MCF 10A (cell line): ENCODE results near the gene HSD17B11. TPM values are rescaled to one million over a fixed set of nuclear protein-coding genes. Genes with fewer than 3 reads are reported as not detected.
"Not testable (repeated sequence)": the region's sequence is repeated elsewhere in the genome, so short reads cannot be mapped to it uniquely, and the experiment has no call there.

ENCODE experiments used
- BruUV-seq: library from RNA; stranded (reverse); fragments of 400-500 nt; replicated peaks from 2 replicates; lab custom pipeline; 2021; lab: Mats Ljungman, UMichigan
- CTCF ChIA-PET: fragments of 300-600 bp; sonication (Branson Sonifier 250); formaldehyde crosslinking; extraction: SDS; loops from one replicate; lab custom pipeline; 2021; ENCODE audit warnings: antibody characterized with exemption, inconsistent platforms; lab: Yijun Ruan, JAX
- POLR2A ChIA-PET: fragments of 300-600, 350-650 bp; sonication (Branson Sonifier 250); formaldehyde crosslinking; extraction: SDS; loops from one replicate; lab custom pipeline; 2020; ENCODE audit warnings: antibody characterized with exemption, inconsistent platforms; lab: Yijun Ruan, JAX
- DNase-seq: peaks from one replicate; pipeline ENCODE4 v3.0.0-alpha.2; 2018; ENCODE audit not compliant: unreplicated experiment
- H3K27ac Mint-ChIP-seq: one replicate; pipeline ENCODE4 v1.8.0; 2022; ENCODE audit warnings: mild to moderate bottlenecking, low read depth, mixed read lengths; ENCODE audit not compliant: unreplicated experiment
- H3K27me3 Mint-ChIP-seq: one replicate; pipeline ENCODE4 v1.8.0; 2022; ENCODE audit warnings: mixed read lengths; ENCODE audit not compliant: insufficient read depth, unreplicated experiment
- H3K36me3 Mint-ChIP-seq: one replicate; pipeline ENCODE4 v1.8.0; 2022; ENCODE audit warnings: mild to moderate bottlenecking, moderate library complexity, mixed read lengths; ENCODE audit not compliant: insufficient read depth, unreplicated experiment
- H3K4me1 Mint-ChIP-seq: one replicate; pipeline ENCODE4 v1.8.0; 2022; ENCODE audit warnings: mixed read lengths; ENCODE audit not compliant: insufficient read depth, unreplicated experiment
- H3K4me3 Mint-ChIP-seq: one replicate; pipeline ENCODE4 v1.8.0; 2022; ENCODE audit warnings: mild to moderate bottlenecking, moderate library complexity, mixed read lengths; ENCODE audit not compliant: unreplicated experiment
- H3K9me3 Mint-ChIP-seq: one replicate; pipeline ENCODE4 v1.8.0; 2022; ENCODE audit warnings: mixed read lengths; ENCODE audit not compliant: unreplicated experiment
- intact Hi-C: fragments of 100-400 bp; cut with micrococcal nuclease; formaldehyde crosslinking; loops from 2 replicates; pipeline ENCODE4 v1.14.1; 2022
- total RNA-seq: library from RNA; stranded (reverse); gene quantifications from 2 replicates; pipeline ENCODE4 v1.2.3, GENCODE V29; 2022
- TF ChIP-seq, protein P1 (sequence below): fragments of 200-600 bp; IDR thresholded peaks from one replicate; pipeline ENCODE4 v1.8.0; 2022; ENCODE audit warnings: antibody characterized with exemption, mild to moderate bottlenecking; ENCODE audit not compliant: unreplicated experiment

The HSD17B11 gene
- total RNA-seq, 1 experiment from 2014 or later = 4.3 TPM

DNA sequence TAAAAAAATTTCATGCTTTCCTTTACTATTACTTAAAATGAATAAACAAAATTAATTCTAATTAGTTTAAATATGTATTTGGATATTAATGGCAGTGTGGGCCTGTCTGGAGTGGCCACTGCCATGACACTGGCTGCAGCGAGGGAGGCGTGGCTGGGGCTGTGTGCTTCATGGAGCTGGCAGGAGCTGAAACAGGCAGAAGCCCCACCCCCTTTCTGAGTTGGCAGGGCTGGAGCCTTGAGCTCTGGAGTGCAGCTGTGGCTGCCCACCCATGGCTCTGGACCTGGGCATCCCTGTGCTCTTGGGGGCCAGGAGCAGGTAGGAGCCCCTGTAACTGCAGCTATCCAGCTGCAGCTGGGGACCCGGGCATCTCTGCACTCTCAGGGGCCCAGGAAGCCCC is 8.2 kb upstream of the HSD17B11 start:
- no peaks in the 10 kb centered on the region for H3K27me3 Mint-ChIP-seq
- peaks cover 13% of the 10 kb centered on the region for H3K4me1 Mint-ChIP-seq
- ChIA-PET CTCF (interaction anchor here (1.7 kb wide), 1 partner anchor 8 kb away, joined by 11 read pairs; the partner anchor contains the start of gene HSD17B11), POLR2A (interaction anchor here (0.6 to 2.3 kb wide), 3 partner anchors 8 to 260 kb away, joined by 3 to 9 read pairs (median 6); partner anchors contain the start of genes HSD17B11 and NUDT9)
- H3K9me3 Mint-ChIP-seq = no peaks in the 10 kb centered on the region
- TF ChIP-seq, protein P1, sequence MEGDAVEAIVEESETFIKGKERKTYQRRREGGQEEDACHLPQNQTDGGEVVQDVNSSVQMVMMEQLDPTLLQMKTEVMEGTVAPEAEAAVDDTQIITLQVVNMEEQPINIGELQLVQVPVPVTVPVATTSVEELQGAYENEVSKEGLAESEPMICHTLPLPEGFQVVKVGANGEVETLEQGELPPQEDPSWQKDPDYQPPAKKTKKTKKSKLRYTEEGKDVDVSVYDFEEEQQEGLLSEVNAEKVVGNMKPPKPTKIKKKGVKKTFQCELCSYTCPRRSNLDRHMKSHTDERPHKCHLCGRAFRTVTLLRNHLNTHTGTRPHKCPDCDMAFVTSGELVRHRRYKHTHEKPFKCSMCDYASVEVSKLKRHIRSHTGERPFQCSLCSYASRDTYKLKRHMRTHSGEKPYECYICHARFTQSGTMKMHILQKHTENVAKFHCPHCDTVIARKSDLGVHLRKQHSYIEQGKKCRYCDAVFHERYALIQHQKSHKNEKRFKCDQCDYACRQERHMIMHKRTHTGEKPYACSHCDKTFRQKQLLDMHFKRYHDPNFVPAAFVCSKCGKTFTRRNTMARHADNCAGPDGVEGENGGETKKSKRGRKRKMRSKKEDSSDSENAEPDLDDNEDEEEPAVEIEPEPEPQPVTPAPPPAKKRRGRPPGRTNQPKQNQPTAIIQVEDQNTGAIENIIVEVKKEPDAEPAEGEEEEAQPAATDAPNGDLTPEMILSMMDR = no peak
- H3K36me3 Mint-ChIP-seq = peaks cover 5% of the 10 kb centered on the region
- DNase-seq = no peak
- no peak overlapping the region for H3K27ac Mint-ChIP-seq
- no peak overlapping the region for H3K4me3 Mint-ChIP-seq
- intact Hi-C loops = no loop called here
- no TSS peak for BruUV-seq

DNA sequence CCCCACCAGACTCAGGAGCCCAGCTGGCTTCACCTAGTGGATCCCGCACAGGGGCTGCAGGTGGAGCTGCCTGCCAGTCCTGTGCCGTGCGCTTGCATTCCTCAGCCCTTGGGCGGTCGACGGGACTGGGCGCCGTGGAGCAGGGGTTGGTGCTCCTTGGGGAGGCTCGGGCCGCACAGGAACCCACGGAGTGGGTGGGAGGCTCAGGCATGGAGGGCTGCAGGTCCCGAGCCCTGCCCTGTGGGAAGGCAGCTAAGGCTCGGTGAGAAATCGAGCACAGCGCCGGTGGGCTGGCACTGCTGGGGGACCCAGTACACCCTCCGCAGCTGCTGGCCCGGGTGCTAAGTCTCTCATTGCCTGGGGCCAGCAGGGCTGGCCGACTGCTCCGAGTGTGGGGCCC is 4.9 kb upstream of the HSD17B11 start:
- H3K27me3 Mint-ChIP-seq, H3K9me3 Mint-ChIP-seq, H3K4me3 Mint-ChIP-seq, H3K4me1 Mint-ChIP-seq, BruUV-seq, DNase-seq, H3K36me3 Mint-ChIP-seq, H3K27ac Mint-ChIP-seq, intact Hi-C loops: not testable (repeated sequence)
- CTCF ChIA-PET = interaction anchor here (1.5 kb wide), 1 partner anchor 70 kb away, joined by 6 read pairs; no protein-coding TSS in a partner anchor
- POLR2A ChIA-PET = interaction anchor here (0.7 kb wide), 1 partner anchor 33 kb away, joined by 3 read pairs; no protein-coding TSS in a partner anchor

DNA sequence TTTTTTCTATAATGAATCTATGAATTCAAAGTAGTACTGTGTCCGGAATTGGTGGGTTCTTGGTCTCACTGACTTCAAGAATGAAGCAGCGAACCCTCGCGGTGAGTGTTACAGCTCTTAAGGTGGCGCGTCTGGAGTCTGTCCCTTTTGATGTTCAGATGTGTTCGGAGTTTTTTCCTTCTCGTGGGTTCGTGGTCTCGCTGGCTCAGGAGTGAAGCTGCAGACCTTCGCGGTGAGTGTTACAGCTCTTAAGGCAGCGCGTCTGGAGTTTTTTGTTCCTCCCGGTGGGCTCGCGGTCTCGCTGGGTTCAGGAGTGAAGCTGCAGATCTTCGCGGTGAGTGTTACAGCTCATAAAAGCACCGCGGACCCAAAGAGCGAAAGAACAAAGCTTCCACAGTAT is 4.1 kb upstream of the HSD17B11 start:
- CTCF ChIA-PET = interaction anchor here (0.7 kb wide), 1 partner anchor 25 kb away, joined by 3 read pairs; no protein-coding TSS in a partner anchor
- intact Hi-C loops, H3K27ac Mint-ChIP-seq, H3K4me1 Mint-ChIP-seq, H3K36me3 Mint-ChIP-seq, H3K27me3 Mint-ChIP-seq, H3K9me3 Mint-ChIP-seq, DNase-seq, H3K4me3 Mint-ChIP-seq, BruUV-seq, POLR2A ChIA-PET: not testable (repeated sequence)

DNA sequence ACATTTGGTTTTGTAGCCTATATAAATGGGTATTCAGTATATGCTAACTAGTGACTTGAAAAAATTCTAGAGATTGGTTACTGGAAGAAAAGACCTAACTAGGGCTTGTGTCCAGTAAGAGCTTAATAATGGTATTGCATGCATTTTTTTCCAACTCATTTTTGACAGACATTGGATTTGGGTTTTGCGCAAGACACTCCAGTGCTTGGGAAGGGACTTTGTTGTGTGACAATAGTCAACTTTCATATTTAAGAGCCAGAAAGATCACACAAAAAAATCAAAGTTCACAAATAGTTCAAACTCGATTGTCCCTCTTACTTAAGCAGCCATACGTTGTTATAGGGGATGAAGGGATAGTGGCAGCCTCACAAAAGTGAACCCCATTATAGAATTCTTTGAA is 1.2 kb upstream of the HSD17B11 start:
- no TSS peak for BruUV-seq
- Mint-ChIP-seq H3K4me1 (peaks cover 17% of the 10 kb centered on the region), H3K36me3 (peaks cover 9% of the 10 kb centered on the region), H3K9me3 (no peaks in the 10 kb centered on the region), H3K4me3 (no peak overlapping the region), H3K27me3 (no peaks in the 10 kb centered on the region), H3K27ac (no peak overlapping the region)
- POLR2A ChIA-PET = interaction anchor here (0.6 to 4.2 kb wide), 7 partner anchors 8 to 986 kb away, joined by 3 to 54 read pairs (median 6); partner anchors contain the start of gene NUDT9
- intact Hi-C loops = loop anchor here (5.0 kb wide), 1 partner anchor 75 kb away; no protein-coding TSS in a partner anchor
- no peak for DNase-seq
- TF ChIP-seq, protein P1 = no peak
- CTCF ChIA-PET = interaction anchor here (0.7 to 2.4 kb wide), 5 partner anchors 8 to 763 kb away, joined by 3 to 11 read pairs (median 4); no protein-coding TSS in a partner anchor

DNA sequence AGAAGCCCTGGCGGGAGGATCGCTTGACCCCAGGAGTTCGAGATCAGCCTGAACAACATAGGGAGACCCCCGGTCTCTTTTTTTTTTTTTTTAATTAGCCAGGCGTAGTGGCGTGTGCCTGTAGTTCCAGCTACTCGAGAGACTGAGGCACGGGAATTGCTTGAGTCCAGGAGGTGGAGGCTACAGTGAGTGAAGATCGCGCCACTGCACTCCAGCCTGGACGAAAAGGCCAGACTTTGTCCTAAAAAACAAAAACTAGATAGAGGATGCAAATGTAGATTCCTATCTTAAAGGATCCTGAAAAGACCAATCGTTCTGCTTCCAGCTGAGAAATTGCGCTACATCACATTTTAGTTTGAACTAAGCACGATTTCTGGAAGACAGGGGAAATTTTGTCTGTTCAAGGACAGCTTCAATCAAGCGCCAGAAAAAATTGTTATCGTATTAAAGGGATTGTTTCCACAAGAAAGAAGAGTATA is 627 bp upstream of the HSD17B11 start:
- peaks cover 20% of the 10 kb centered on the region for H3K4me1 Mint-ChIP-seq
- intact Hi-C loops = loop anchor here (1.0 to 5.0 kb wide), 2 partner anchors 31 to 76 kb away; partner anchors contain the start of gene NUDT9
- TF ChIP-seq, protein P1 = no peak
- CTCF ChIA-PET = interaction anchor here (0.7 to 2.4 kb wide), 9 partner anchors 8 to 762 kb away, joined by 3 to 11 read pairs (median 4); no protein-coding TSS in a partner anchor
- H3K27me3 Mint-ChIP-seq = no peaks in the 10 kb centered on the region
- peaks cover 9% of the 10 kb centered on the region for H3K36me3 Mint-ChIP-seq
- peak overlapping the region; percentile 93 for H3K4me3 Mint-ChIP-seq
- no peak for DNase-seq
- H3K27ac Mint-ChIP-seq = peak overlapping the region; percentile 88
- POLR2A ChIA-PET = interaction anchor here (0.7 to 4.2 kb wide), 15 partner anchors 8 to 986 kb away, joined by 3 to 54 read pairs (median 4); partner anchors contain the start of gene NUDT9
- no TSS peak for BruUV-seq
- H3K9me3 Mint-ChIP-seq = no peaks in the 10 kb centered on the region
